HL-60 (cell line): ENCODE measurements around the gene ATP5PB.

ENCODE experiments used
- DNase-seq, 2 experiments: peaks; one replicate each; pipeline ENCODE4 v3.0.0-alpha.2; 2010 to 2020; ENCODE audit warnings: low read depth in 1 of 2, low spot score in 1 of 2
- H3K27ac ChIP-seq: fragments of 250-450 bp; sonication (Bioruptor Pico); replicated peaks from 2 replicates; pipeline ENCODE4 v1.5.1; 2020; ENCODE audit warnings: mild to moderate bottlenecking, moderate library complexity
- H3K27me3 ChIP-seq: fragments of 250-450 bp; sonication (Bioruptor Pico); 2 replicates; pipeline ENCODE4 v1.5.1; 2021; ENCODE audit warnings: mild to moderate bottlenecking, moderate library complexity; ENCODE audit not compliant: insufficient read depth, poor library complexity, severe bottlenecking
- H3K4me3 ChIP-seq: replicated peaks from 2 replicates; pipeline ENCODE4 v1.5.1; 2011; ENCODE audit warnings: mild to moderate bottlenecking, control low read depth, low read length; ENCODE audit not compliant: insufficient read depth
- GABPA ChIP-seq: IDR thresholded peaks from 2 replicates; pipeline ENCODE4 v1.6.1; 2012; ENCODE audit warnings: low read depth
- POLR2AphosphoS5 ChIP-seq: IDR thresholded peaks from 2 replicates; pipeline ENCODE4 v1.6.1; 2012; ENCODE audit warnings: low read depth
- SPI1 ChIP-seq: IDR thresholded peaks from 2 replicates; pipeline ENCODE4 v1.6.1; 2012; ENCODE audit warnings: low read depth, mild to moderate bottlenecking, borderline replicate concordance
- TF ChIP-seq, protein P1 (sequence below): IDR thresholded peaks from 2 replicates; pipeline ENCODE4 v1.6.1; 2012; ENCODE audit warnings: low read depth; ENCODE audit not compliant: insufficient replicate concordance
- TF ChIP-seq, protein P2 (sequence below): IDR thresholded peaks from one replicate; pipeline ENCODE4 v1.5.1; 2011; ENCODE audit warnings: low read length, control low read depth, inconsistent platforms; ENCODE audit not compliant: insufficient read depth

ATP5PB gene

DNA sequence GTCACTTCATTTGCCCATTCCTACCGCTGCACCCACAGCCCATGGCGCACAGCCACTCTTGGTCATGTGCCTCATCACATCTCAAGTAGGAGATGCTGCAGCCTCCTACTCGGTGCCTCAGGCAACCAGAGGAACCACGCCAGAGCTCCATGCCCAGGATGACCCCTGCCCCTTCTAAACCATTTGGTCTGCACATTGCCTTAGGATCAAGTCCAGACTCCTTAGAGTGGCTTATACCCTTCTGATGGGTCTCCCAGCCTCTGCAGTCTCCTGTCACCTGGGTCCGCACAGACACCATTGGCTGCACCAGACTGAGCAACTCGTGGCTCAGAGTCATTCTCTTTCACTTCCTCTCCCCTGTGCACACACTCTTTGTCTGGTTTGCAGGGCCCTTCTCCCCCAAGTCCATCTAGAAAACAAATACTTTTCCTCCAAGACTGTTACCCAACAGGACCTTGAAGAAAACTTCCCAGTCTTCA is 56.4 kb downstream of the ATP5PB start:
- no peaks in the 10 kb centered on the region for H3K27me3 ChIP-seq
- H3K27ac ChIP-seq = peak overlapping the region; percentile 96
- peak; percentile 54 to 66 for DNase-seq
- TF ChIP-seq, protein P1, sequence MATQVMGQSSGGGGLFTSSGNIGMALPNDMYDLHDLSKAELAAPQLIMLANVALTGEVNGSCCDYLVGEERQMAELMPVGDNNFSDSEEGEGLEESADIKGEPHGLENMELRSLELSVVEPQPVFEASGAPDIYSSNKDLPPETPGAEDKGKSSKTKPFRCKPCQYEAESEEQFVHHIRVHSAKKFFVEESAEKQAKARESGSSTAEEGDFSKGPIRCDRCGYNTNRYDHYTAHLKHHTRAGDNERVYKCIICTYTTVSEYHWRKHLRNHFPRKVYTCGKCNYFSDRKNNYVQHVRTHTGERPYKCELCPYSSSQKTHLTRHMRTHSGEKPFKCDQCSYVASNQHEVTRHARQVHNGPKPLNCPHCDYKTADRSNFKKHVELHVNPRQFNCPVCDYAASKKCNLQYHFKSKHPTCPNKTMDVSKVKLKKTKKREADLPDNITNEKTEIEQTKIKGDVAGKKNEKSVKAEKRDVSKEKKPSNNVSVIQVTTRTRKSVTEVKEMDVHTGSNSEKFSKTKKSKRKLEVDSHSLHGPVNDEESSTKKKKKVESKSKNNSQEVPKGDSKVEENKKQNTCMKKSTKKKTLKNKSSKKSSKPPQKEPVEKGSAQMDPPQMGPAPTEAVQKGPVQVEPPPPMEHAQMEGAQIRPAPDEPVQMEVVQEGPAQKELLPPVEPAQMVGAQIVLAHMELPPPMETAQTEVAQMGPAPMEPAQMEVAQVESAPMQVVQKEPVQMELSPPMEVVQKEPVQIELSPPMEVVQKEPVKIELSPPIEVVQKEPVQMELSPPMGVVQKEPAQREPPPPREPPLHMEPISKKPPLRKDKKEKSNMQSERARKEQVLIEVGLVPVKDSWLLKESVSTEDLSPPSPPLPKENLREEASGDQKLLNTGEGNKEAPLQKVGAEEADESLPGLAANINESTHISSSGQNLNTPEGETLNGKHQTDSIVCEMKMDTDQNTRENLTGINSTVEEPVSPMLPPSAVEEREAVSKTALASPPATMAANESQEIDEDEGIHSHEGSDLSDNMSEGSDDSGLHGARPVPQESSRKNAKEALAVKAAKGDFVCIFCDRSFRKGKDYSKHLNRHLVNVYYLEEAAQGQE = no peak
- TF ChIP-seq POLR2AphosphoS5 = no peak
- TF ChIP-seq SPI1 = peak; percentile 87
- no peak overlapping the region for H3K4me3 ChIP-seq

DNA sequence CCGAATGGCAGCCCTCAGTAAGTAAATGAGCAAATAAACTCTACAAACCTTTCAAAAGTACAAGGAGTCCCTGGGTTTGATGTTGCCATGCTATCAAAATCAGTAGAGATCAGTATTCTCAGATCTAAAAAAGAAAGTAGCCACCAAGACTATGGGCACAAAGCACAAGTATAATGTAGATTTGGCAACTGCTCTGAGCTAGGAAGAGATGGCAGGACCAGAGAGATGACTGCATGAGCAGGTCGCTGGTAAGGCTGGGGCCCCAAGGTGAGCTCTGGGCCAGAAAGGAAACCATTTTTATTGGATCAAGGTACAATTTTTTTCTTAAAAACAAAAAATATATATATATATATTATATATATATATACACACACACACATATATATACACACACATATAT is 57.3 kb downstream of the ATP5PB start:
- Histone ChIP-seq H3K27me3 (no peaks in the 10 kb centered on the region), H3K4me3 (no peak overlapping the region), H3K27ac (peak overlapping the region; percentile 96)
- no peak for DNase-seq
- TF ChIP-seq POLR2AphosphoS5 = no peak
- TF ChIP-seq, protein P1 = no peak
- TF ChIP-seq GABPA = no peak
- TF ChIP-seq, protein P2, sequence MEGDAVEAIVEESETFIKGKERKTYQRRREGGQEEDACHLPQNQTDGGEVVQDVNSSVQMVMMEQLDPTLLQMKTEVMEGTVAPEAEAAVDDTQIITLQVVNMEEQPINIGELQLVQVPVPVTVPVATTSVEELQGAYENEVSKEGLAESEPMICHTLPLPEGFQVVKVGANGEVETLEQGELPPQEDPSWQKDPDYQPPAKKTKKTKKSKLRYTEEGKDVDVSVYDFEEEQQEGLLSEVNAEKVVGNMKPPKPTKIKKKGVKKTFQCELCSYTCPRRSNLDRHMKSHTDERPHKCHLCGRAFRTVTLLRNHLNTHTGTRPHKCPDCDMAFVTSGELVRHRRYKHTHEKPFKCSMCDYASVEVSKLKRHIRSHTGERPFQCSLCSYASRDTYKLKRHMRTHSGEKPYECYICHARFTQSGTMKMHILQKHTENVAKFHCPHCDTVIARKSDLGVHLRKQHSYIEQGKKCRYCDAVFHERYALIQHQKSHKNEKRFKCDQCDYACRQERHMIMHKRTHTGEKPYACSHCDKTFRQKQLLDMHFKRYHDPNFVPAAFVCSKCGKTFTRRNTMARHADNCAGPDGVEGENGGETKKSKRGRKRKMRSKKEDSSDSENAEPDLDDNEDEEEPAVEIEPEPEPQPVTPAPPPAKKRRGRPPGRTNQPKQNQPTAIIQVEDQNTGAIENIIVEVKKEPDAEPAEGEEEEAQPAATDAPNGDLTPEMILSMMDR = no peak
- no peak for TF ChIP-seq SPI1

DNA sequence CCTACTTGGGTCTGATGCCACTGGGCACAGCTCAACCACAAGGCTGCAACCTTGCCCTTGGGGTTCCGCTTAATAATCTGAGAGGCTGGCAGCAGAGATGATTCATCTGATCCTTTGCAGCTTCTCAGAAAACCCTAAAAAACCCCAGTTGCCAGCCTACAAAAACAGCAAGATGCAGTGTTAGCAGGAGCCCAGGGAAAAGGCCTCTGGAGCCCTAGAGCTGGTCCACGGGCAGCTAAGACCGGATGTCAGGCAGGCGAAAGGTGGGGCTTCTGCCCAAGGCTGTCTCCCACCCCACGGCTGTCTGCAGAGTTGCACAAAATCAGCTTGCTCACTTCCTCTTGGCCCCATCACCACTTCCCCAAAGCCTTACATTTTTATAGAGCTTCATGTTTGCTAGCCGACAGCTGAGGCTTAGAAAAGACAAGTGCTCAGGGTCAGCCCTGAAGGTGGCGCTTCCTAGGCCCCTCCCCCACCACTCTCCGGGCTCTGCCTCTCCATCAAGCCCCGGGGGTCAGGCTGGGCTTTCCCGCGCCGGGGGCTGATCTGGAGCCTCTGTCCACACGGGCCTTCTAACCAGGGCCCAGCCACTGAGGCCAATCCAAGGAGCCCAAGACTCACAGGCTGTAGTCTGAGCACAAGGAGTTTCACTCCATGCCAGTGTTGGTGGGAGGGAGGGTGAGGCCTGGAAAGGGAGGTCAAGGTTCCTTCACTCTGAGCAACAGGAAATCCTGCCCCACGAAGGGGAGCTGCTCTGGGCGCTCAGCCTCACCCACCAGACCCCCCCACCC is 58.3 kb downstream of the ATP5PB start:
- TF ChIP-seq SPI1 (peak; percentile 100), GABPA (peak; percentile 63), POLR2AphosphoS5 (peak; percentile 71; the same call in 1 of the 2 replicates)
- TF ChIP-seq, protein P2 = no peak
- TF ChIP-seq, protein P1 = no peak
- peak; percentile 97 to 99 for DNase-seq
- H3K27ac ChIP-seq = peak overlapping the region; percentile 96
- H3K27me3 ChIP-seq = no peaks in the 10 kb centered on the region
- peak overlapping the region; percentile 10 for H3K4me3 ChIP-seq
